ENCODE data around the gene MT1E. TPM values are rescaled to one million over a fixed set of nuclear protein-coding genes. Genes with fewer than 3 reads are reported as not detected.
A peak's percentile ranks its signal among the peaks of the same experiment; 100 is the strongest.

The MT1E gene
- total RNA-seq, 1 experiment from 2014 or later = 25.9 TPM

GRCh38 chr16:56632848-56633365 lies 7.3 kb downstream of the MT1E start:
- no peak for TF ChIP-seq CTCF (conservative IDR thresholded peaks at IDR 0.05)
- Mint-ChIP-seq H3K36me3 (ENCODE audit: insufficient read depth in 1 of 3, low read depth in 3 of 3) (no peaks in the 10 kb centered on the region; a peak in 1 of 7 replicates), H3K27me3 (ENCODE audit: low read depth) (peaks cover 100% of the 10 kb centered on the region), H3K9me3 (peaks cover 0 to 12% of the 10 kb centered on the region in 2 experiments; a peak in 2 of 5 replicates), H3K4me1 (peaks cover 15 to 29% of the 10 kb centered on the region in 2 experiments), H3K27ac (no peak overlapping the region), H3K4me3 (peak overlapping the region; percentile 66 to 76)
- Histone ChIP-seq H3K4ac (ENCODE audit: low read depth, low read length) (no peak overlapping the region), H3K4me1 (ENCODE audit: insufficient read depth, low read length) (no peaks in the 10 kb centered on the region), H3K56ac (ENCODE audit: insufficient read length, low read depth, low read length) (no peak overlapping the region), H3K23me2 (ENCODE audit: insufficient read length, low read depth, low read length, poor library complexity, severe bottlenecking) (peaks cover 9% of the 10 kb centered on the region), H3K9ac (ENCODE audit: extremely low read depth, insufficient read length, low read length) (no peak overlapping the region), H2AK5ac (ENCODE audit: insufficient read length, low read length) (no peak overlapping the region), H3K79me1 (ENCODE audit: insufficient read depth, low read depth, low read length, poor library complexity, severe bottlenecking) (no peaks in the 10 kb centered on the region), H4K91ac (ENCODE audit: insufficient read length, low read depth, low read length) (no peak overlapping the region), H4K8ac (replicated peaks; ENCODE audit: insufficient read length, low read depth, low read length) (no peak overlapping the region), H3K79me2 (ENCODE audit: insufficient read depth, low read length) (no peaks in the 10 kb centered on the region), H3K14ac (ENCODE audit: insufficient read depth, low read length) (no peak overlapping the region), H2AFZ (ENCODE audit: low read length) (no peak overlapping the region), H3K9me3 (ENCODE audit: control insufficient read depth, low read depth, low read length) (no peaks in the 10 kb centered on the region), H2BK20ac (ENCODE audit: low read depth, low read length, poor library complexity, severe bottlenecking) (no peak overlapping the region), H2BK120ac (ENCODE audit: low read depth, low read length, poor library complexity, severe bottlenecking) (no peak overlapping the region), H3K4me2 (ENCODE audit: insufficient read depth, insufficient read length, low read length) (peak overlapping the region; percentile 77), H3K23ac (ENCODE audit: insufficient read length, low read depth, low read length) (no peak overlapping the region), H4K5ac (ENCODE audit: insufficient read length, low read depth, low read length) (no peak overlapping the region), H3K27ac (ENCODE audit: insufficient read length, low read depth, low read length) (no peak overlapping the region), H3K27me3 (ENCODE audit: insufficient read depth, low read length) (peaks cover 96% of the 10 kb centered on the region), H2BK5ac (ENCODE audit: insufficient read length, low read length) (no peak overlapping the region), H2BK12ac (ENCODE audit: insufficient read length, low read depth, low read length) (no peak overlapping the region), H3K18ac (ENCODE audit: insufficient read length, low read depth, low read length) (no peak overlapping the region), H4K20me1 (ENCODE audit: control insufficient read depth, insufficient read depth, insufficient read length) (no peaks in the 10 kb centered on the region), H3T11ph (ENCODE audit: low read length) (no peak overlapping the region), H2BK15ac (ENCODE audit: low read depth, low read length) (no peak overlapping the region)
- WGBS (ENCODE audit: extremely low coverage, insufficient read length, low lambda C conversion rate) = no CpG with 5 or more reads among the region's 6 CpGs
- no peak for DNase-seq

Measured in H9 (cell line).